T47D (cell line): ENCODE results near the gene HIVEP3.

ENCODE experiments used
- DNase-seq, 2 experiments: peaks; one replicate each; pipeline versions ENCODE4 v3.0.0 to v3.0.0-alpha.2; 2011 to 2012; ENCODE audit warnings: low read depth in 1 of 2, low spot score in 1 of 2
- JUND ChIP-seq: IDR thresholded peaks from 2 replicates; pipeline ENCODE4 v1.6.1; 2012; ENCODE audit warnings: low read depth
- in situ Hi-C: cut with HindIII; loops from 2 replicates; pipeline ENCODE4 v1.10.0; 2016; ENCODE audit warnings: low sequenced_read_pairs, low pct_unique_long_range_greater_than_20kb

The HIVEP3 gene

DNA sequence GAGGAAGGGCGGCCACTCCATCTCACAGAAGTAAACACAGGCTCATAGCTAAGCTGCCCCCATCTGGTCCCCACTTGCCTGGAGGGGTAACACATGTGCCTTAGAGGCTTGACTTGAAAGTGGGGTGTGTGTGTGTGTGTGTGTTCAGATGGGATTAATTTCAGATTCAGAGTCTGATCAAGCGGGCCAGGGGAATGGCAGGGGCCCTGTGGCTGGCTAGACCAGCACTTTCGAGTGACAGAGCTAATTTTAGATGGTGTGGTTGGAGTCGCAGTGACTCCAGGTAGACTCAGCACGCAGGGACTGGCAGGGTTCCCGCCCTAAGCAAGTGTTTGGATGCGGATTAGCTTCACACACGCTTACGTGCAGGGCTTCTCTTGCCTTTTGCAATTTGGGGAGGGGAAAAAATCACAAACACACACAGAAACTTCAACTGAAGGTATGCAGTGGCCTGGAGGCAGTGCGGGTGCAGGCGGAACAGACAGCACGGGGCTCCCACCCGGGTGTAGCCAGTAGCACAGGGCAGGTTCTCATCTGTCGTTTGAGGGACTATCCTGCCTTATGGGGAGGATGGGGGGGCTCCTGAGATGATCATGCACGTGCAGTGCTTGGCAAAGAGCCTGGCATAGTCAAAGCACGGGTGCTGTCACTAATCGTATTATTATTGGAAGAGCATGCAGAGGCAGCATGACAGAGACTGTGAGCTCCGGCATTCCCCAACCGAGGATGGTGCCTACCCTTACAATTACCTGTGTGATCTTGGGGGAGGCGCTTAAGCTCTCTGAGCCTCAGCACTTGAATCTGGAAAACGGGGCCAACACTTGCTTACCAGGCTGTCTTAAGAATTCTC lies 435.5 kb downstream of the HIVEP3 start:
- TF ChIP-seq JUND = no peak
- in situ Hi-C loops = no loop called here
- no peak for DNase-seq

- DNase-seq = peak in 1 of 2 experiments; percentile 65
- in situ Hi-C loops = no loop called here
Observed at GRCh38 chr1:41482001-41482765, 436.5 kb downstream of the HIVEP3 start.

DNA sequence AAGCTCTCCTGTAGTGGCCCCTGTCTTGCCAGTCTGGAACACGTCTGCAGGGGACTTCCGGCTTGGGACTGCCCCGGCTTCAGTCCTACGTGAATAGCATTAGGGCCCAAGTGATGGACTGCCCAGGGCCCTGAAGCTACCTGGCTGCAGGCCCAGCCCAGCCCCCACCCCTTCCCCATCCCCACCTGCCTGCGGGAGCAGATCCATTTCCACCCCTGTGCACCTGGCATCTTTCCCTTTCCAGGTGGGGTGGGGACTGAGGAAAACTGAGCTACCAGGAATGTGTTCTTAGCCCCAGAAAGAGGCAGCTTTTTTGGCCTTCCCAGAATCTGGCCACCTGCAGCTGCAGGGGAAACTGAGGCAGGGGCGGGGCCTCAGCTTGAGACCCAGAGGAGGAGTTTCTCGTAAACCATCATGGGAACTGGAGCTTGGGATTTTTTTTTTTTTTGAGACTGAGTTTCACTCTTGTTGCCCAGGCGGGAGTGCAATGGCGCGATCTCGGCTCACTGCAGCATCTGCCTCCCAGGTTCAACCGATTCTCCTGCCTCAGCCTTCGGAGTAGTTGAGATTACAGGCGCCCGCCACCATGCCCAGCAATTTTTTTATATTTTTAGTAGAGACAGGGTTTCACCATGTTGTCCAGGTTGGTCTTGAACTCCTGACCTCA lies 437.5 kb downstream of the HIVEP3 start:
- no peak for DNase-seq
- no peak for TF ChIP-seq JUND
- in situ Hi-C loops = no loop called here

More at GRCh38 chr1:41482001-41482765, 436.5 kb downstream of the HIVEP3 start:
- TF ChIP-seq JUND = no peak

- no peak for DNase-seq
- in situ Hi-C loops = no loop called here
- TF ChIP-seq JUND = no peak
Observed at GRCh38 chr1:41480204-41481108, 438.3 kb downstream of the HIVEP3 start.

GRCh38 chr1:41479808-41480160 lies 438.9 kb downstream of the HIVEP3 start:
- no peak for TF ChIP-seq JUND

DNA sequence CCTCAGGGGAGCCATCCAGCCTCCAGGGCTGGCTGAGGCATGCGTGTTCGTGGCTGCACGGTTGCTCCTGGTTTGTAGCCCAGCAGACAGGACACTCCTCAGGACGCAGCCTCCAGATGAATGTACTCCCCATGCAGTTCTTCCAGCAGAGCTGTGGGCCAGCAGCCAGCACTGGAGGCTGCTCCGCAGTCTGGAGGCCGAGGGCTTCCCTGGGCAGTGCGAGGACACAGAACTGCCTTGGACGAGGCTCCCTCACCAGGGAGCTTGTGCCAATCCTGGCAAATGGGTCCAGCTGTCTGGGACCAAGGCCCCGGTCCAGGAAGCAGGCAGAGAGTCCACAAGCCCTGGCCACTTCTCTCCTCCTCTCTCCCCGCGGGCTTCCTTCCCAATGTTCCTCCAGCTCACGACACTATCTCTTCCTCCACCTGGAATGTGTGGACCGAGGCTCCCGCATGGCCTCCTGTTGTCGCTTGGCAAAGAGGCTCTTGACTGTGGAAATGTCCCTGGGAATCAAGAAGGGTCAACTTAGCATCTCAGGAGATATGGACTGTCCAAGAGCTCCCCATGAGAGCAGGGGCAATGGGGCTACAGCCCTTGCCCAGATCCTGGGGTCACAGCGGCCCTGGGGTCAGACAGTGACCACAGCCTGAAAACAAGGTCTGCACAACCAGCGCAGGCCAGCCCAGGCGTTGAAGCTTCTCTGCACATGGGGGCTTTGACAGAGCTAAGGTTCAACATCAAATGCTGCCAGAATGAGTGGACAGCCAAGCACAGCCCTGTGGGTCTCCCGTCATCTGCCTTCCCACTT lies 439.5 kb downstream of the HIVEP3 start:
- in situ Hi-C loops = no loop called here
- TF ChIP-seq JUND = no peak
- no peak for DNase-seq

More at GRCh38 chr1:41479808-41480160, 438.9 kb downstream of the HIVEP3 start:
- in situ Hi-C loops = no loop called here
- no peak for DNase-seq

DNA sequence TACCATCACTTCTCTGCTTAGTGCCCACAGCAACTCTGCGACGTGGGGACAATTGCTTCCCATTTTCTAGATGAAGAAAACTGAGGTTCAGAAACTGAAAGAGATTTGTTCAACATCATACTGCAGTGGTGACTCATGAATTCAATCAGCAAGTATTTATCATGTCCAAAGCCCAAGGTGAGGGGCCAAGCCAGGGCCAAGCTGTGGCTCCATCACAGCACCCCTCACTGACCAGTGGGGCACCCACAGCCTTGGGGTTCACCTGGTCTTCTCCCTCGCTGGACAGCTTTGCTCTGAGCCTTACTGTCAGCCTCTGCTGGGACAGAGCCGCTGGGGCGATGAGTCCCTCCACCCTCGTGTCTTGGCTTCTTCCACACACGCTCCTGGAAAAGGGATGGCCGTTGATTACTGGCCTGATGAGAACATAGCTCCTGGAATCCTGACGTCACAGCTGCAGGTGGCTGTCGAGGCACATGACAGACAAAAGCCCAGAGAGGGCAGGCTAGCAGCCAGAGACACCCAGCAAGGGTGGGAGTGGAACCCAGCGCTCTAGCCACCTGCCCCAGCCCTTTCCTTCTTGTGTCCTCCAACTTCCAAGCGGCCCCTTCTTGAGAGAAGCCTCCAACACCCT lies 440.5 kb downstream of the HIVEP3 start:
- no peak for DNase-seq
- in situ Hi-C loops = no loop called here
- TF ChIP-seq JUND = no peak

GRCh38 chr1:41476807-41477361 lies 441.8 kb downstream of the HIVEP3 start:
- in situ Hi-C loops = no loop called here
- no peak for TF ChIP-seq JUND
- no peak for DNase-seq

- no peak for DNase-seq
- in situ Hi-C loops = no loop called here
Observed at GRCh38 chr1:41475859-41476567, 442.7 kb downstream of the HIVEP3 start.

DNA sequence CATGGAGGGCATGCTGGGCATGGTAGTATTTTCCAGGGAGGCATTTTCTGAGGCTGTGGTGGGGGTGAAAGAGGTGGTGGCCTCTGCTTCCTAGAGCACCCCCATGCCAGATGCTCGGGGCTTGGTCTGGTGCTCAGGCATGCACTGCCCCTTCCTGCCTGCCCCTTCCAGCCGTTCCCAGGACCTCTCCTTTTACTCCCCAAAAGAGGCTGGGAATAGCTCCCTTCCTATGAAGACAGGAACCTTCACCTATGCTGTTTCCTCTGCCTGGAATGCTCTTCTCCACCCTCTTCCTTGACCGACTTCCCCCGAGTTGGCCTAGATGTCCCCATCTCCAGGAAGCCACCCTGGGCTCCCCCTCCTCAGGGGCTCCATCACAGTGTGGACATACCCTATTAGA lies 443.4 kb downstream of the HIVEP3 start:
- no peak for DNase-seq
- no peak for TF ChIP-seq JUND
- in situ Hi-C loops = no loop called here

More at GRCh38 chr1:41475859-41476567, 442.7 kb downstream of the HIVEP3 start:
- TF ChIP-seq JUND = no peak
